ENCODE data around the gene THBS3.
"Not testable (repeated sequence)": the region's sequence is repeated elsewhere in the genome, so short reads cannot be mapped to it uniquely, and the experiment has no call there.

The THBS3 gene

GRCh38 chr1:155189926-155190325, 17.8 kb downstream of the THBS3 start:
- not testable (repeated sequence) for DNase-seq (ENCODE audit: low read depth in 2 of 2)

DNA sequence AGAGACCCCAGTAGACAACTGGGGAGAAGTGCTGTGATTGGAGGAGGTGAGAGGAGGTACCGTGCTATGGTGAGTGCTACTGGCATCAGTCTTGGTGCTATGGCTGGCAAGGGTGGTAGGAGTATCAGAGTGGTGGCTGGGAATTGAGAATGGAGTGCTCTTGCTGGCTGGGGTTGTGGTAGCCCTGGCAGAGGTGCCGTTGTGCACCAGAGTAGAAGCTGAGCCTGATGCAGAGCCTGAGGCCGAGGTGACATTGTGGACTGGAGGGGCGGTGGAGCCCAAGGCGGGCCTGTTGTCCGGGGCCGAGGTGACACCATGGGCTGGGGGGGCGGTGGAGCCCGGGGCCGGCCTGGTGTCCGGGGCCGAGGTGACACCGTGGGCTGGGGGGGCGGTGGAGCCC, 19.4 kb downstream of the THBS3 start:
- no peak for DNase-seq (ENCODE audit: low read depth in 2 of 2)

- DNase-seq (ENCODE audit: low read depth in 2 of 2) = no peak
Observed at GRCh38 chr1:155187456-155187891, 20.2 kb downstream of the THBS3 start.

GRCh38 chr1:155186794-155187455, 20.8 kb downstream of the THBS3 start:
- DNase-seq (ENCODE audit: low read depth in 2 of 2) = no peak

DNA sequence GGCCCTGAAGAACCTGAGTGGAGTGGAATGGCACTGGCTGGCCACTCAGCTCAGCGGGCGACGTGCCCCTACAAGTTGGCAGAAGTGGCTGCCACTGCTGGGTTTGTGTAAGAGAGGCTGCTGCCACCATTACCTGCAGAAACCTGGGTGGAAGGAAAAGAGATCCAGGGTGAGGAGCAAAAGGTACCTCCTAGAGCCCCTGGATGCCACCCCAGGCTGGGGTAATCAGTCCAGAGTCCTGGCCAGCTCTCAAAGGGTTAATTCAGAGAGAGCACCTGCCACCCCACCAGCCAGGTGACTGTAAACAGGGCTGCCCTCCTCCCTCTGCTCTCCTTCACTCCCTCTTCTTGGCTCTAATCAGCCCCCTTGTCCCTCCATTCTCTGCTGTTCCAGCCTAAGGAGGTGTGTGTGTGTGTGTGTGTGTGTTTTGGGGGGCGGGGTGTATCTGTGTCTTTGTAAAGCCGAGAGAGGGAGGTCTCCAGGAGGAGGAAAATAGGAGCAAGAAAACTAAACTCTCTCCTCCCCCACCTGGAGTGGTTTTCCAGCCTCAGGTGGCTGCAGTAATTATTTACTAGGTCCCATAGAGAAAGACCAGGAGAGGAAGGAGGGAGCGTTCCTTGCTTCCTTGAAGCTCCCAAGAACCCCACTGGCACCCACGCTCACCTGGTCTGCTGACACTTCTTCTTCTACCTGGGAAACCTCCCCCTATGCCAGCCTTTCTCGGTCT, 21.5 kb downstream of the THBS3 start:
- DNase-seq (ENCODE audit: low read depth in 2 of 2) = no peak

DNA sequence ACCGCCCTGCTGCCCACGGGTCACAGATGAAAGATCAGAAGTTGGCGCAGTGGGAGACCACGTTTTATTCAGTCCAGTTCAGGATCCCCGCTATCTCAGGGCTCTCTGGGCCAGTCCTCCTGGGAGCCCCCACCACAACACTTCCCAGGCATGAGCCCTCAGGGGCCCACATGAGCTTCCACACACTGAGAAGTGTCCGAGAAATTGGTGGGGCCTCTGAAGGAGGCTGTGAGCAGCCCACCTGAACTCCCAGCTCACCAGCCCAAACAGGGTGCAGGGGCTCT, 22.0 kb downstream of the THBS3 start:
- DNase-seq (ENCODE audit: low read depth in 2 of 2) = no peak

DNA sequence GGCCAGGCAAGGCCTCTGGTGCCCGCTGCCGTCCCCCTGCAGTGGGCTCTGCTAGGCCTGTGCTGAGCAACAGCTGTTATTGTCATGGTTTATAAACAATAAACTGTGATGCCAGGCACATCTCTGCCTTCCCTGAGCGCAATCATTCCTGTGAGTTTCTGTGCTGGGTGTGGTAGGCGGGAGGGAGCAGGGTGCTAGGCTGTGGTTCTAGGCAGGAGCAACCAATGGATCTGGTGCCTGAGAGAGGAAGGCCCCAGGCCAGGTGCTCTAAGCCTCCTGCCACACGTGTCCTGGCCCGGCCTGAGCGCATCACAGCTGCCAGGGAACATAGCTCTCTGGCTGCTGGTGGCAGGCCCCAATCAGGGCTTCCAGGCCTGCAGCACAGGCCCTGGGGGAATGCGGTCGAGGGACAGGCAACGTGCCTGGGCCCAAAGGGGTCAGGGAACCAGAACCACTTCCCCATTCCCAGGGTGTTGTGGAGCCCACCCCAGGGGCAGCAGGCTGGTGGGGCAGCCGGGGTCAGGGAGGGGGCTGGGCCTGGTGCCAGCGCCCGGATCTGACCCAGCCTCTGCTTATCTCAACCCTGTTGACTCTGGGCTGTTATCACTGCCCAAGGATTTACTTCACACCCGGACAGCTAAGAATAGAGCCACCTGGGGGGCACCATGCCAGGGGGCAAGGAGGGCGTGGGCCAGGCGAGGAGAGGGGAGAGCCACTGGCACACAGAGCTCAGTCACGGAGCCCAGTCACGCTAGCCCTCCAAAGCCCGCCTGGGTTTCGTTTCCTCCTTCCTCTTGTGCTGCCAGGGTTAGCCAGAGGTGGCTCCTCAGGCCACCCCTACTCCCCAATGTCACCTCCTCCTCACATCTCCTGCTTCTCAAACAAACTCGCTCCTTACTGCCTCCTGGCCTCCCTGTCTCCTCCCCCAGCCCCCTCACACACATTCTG, 22.6 kb downstream of the THBS3 start:
- DNase-seq (ENCODE audit: low read depth in 2 of 2) = no peak

DNA sequence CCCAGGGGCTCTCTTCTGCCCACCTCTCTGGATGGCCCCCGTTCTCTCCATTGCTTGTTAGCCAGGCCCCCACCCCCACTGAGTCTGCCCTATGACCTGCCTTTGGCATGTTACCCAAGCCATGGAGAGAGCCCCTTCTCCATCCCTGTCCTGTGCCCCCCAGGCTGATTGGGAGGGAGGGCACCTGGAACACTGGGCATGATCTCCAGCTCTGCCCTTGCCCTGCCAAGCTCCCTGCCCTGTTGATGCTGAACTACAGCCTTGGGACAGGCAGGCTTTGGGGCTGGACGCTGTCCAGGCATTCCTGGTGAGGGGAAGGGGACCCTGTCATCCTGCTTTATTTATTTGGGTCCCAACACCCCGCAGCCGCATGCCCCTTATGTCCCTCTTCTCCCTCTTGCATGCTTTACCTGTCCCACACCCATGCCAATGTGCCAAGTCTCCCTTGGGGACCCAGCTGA, 23.3 kb downstream of the THBS3 start:
- no peak for DNase-seq (ENCODE audit: low read depth in 2 of 2)

- DNase-seq (ENCODE audit: low read depth in 2 of 2) = no peak
Observed at GRCh38 chr1:155183775-155184221, 23.9 kb downstream of the THBS3 start.

DNA sequence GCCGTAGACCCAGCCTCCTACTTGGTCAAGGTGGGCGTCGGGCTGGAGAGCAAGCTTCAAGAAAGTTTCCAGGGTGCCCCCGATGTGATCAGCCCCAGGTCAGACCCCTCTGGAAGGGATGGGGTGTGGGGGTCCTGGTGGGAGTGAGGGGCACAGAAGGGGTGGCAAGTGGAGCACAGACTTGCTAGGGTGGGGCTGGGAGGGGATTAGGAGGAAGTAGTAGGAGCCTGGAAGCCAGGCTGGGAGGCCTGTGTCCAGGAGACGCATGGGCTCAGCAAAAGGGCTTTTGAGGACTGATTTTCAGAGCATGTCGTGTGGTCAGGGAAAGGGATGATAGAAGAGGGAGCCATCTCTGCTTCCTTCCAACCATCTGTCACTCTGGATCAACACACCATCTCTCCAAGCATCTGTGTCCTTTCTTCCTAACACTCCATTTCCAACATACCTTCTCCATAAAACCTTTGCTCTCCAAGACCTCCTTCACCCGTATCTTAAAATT, 25.6 kb downstream of the THBS3 start:
- DNase-seq (ENCODE audit: low read depth in 2 of 2) = no peak

GRCh38 chr1:155181371-155182051, 26.2 kb downstream of the THBS3 start:
- no peak for DNase-seq (ENCODE audit: low read depth in 2 of 2)

DNA sequence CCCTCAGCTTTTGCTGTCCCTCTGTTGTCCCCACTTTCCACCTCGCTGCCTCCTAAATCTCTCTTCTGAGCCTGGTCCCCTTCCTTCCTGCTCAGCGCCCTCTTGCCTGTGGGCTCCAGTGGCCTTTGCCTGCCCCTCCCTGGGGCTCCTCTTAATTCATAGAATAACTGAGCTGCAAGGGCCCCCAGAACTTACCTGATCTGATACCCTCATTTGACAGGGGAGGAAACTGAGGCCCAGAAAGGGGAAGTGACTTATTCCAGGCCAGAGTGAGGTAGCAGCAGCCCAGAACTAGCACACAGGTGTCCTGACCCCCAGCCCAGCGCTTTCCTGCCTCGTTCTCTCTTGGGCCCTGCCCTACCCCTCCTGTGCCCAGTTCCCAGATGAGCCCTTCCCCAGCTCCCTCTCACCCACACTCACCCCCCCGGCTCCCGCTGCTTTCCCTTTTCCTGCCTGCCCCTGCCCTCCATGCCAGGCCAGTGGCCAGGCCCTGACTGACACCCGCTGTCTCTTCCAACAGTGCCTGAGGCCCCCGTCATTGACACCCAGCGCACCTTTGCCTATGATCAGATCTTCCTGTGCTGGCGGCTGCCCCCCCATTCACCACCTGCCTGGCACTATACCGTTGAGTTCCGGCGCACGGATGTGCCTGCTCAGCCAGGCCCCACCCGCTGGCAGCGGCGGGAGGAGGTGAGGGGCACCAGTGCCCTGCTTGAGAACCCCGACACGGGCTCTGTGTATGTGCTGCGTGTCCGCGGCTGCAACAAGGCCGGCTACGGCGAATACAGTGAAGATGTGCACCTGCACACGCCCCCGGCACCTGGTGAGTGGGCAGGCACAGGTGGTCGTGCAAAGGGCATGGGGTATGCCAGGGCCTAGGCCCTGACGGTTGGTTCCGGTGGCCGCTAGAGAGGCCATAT, 28.3 kb downstream of the THBS3 start:
- DNase-seq (ENCODE audit: low read depth in 2 of 2) = no peak

DNA sequence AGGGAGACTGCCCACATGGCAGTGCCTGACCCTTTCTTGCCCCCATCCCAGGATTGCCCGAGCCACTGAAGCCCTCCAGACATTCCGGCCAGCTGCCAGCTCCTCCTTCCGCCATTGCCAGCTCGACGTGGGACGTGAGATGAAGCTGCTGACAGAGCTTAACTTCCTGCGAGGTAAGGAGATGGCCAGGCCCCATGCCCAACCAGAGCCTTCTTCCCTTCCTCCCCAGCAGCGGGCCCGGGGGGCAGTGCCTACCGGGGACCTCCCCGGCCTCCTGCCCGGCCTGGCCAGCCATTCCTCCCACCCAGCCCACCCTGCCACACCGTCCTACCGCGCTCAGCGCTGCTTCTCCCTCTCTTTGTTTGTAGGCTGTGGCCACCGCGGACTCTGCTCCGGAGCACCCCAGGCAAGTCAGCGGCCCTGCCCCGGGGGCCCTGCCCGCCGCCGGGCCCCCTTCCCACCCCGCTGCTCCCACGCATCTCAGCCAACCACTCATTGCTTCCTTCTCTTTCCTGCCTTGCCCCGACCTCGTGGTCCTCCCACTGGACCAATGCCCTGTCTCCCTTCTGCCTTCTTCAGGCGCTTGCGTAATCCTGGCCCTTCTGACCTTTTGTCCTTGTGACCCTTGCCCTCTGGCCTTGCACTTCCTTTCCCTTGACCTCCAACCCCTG, 29.1 kb downstream of the THBS3 start:
- no peak for DNase-seq (ENCODE audit: low read depth in 2 of 2)

DNA sequence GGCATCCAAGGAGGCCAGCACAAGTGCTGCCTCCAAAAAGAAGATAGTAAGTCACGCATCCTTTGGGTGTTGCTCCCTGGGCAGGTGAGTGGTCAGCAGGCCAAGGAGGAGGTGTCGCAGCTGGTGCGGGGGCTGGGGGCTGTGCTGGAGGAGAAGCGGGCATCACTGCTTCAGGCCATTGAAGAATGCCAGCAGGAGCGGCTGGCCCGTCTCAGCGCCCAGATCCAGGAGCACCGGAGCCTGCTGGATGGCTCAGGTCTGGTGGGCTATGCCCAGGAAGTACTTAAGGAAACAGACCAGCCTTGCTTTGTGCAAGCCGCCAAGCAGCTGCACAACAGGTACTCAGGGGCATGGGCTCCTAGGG, 29.8 kb downstream of the THBS3 start:
- no peak for DNase-seq (ENCODE audit: low read depth in 2 of 2)

DNA sequence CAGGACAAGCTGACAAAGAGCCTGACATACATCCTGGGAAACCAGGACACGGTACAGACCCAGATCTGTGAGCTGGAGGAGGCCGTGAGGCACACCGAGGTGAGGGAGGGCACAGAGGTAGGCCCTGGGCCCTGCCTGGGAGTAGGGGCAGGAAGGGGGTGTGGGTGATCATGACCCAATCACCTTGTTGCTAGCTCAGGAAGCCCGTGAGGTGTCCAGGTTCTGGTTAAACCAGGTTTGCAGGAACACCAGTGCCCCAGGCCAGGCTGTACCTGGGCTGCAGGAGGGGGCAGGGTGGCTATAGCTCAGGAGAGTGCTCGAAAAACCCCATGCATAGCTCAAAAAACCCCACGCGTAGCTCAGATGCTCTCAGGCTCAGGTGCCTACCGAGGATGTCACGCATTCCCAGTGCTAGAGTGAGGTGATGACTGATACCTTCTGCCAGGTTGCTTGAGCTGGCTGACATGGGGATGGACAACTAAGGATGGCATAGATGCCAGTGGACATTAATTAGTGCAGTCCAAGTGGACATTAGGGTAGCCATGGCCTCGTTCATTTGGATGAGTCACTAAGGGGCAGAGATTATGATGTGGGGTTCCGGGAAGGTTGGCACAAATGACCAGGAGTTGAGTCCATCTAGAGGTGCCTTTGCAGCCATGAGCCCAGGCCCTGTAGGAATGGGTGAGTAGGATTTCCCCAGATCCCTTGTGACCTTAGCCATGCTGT, 30.3 kb downstream of the THBS3 start:
- DNase-seq (ENCODE audit: low read depth in 2 of 2) = no peak

GRCh38 chr1:155176544-155177071, 31.1 kb downstream of the THBS3 start:
- DNase-seq (ENCODE audit: low read depth in 2 of 2) = peak; percentile 86 to 90

- DNase-seq (ENCODE audit: low read depth in 2 of 2) = no peak
Observed at GRCh38 chr1:155175927-155176371, 31.7 kb downstream of the THBS3 start.

GRCh38 chr1:155175281-155175926, 32.3 kb downstream of the THBS3 start:
- no peak for DNase-seq (ENCODE audit: low read depth in 2 of 2)

Data from activated CD4-positive, alpha-beta T cell treated with anti-CD3 and anti-CD28 coated beads for 24 hours (primary cell).